Kidney tubule cell (primary cell): ENCODE measurements around the gene PRDX1.
"Not testable (repeated sequence)": the region's sequence is repeated elsewhere in the genome, so short reads cannot be mapped to it uniquely, and the experiment has no call there.

Source experiments
- DNase-seq: peaks from one replicate; pipeline ENCODE4 v3.0.0-alpha.2; 2018; ENCODE audit warnings: low spot score

PRDX1 gene

DNA sequence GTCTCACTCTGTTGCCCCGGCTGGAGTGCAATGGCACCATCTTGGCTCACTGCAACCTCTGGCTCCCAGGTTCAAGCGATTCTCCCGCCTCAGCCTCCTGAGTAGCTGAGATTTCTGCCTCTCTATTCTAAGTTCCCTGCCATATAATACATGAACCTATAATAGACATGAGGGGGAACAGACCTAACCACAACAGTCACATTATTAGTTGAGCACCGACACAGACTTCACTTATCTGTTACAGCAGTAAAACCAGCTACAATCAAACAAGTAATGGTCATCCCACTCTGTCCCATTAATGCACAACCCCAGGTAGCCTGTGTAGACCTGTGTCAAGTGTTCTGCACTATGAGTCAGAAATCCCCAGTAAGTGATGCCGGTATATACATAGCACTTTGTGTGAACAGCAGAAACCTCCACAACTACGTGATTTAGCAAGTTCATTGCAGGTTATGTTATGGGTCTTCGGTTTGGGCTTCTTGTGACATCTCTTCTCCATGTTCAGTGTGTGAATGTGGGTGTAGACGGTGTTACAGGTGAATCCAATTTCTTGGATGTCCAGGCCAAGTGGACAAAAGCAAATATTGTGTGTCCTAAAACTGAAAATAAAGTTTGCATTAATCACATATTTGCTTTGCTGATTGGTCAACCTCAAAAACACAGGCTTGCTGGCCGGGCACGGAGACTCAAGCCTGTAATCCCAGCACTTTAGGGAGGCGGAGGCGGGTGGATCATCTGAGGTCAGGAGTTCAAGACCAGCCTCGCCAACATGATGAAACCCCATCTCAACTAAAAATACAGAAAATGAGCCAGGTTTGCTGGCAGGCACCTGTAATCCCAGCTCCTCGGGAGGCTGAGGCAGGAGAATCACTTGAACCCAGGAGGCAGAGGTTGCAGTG is 18.0 kb downstream of the PRDX1 start:
- DNase-seq = no peak

DNA sequence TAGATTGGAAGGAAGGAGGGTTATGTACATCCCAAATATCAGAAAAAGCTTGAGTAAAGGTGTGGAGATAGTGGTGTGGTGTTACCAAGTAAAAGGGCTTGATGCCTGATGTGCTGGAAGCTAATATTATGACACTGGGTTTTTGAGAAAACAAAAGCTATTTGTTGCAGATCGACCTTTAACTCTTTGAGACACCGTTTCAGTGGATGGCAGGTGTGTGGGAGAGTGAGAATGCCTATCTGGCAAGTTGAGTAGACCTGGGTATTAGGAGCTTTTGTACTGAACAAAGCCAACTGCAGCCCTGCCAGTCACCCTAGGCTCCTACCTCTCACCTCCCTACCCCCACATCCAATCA is 20.2 kb downstream of the PRDX1 start:
- no peak for DNase-seq

- no peak for DNase-seq
Observed at GRCh38 chr1:45499415-45499769, 22.3 kb downstream of the PRDX1 start.

GRCh38 chr1:45498279-45498678 is 23.4 kb downstream of the PRDX1 start:
- DNase-seq = no peak

- peak; percentile 57 for DNase-seq
Observed at GRCh38 chr1:45493116-45493697, 28.5 kb downstream of the PRDX1 start.

- DNase-seq = no peak
Observed at GRCh38 chr1:45492691-45493090, 29.0 kb downstream of the PRDX1 start.

- no peak for DNase-seq
Observed at GRCh38 chr1:45491487-45492260, 30.0 kb downstream of the PRDX1 start.

DNA sequence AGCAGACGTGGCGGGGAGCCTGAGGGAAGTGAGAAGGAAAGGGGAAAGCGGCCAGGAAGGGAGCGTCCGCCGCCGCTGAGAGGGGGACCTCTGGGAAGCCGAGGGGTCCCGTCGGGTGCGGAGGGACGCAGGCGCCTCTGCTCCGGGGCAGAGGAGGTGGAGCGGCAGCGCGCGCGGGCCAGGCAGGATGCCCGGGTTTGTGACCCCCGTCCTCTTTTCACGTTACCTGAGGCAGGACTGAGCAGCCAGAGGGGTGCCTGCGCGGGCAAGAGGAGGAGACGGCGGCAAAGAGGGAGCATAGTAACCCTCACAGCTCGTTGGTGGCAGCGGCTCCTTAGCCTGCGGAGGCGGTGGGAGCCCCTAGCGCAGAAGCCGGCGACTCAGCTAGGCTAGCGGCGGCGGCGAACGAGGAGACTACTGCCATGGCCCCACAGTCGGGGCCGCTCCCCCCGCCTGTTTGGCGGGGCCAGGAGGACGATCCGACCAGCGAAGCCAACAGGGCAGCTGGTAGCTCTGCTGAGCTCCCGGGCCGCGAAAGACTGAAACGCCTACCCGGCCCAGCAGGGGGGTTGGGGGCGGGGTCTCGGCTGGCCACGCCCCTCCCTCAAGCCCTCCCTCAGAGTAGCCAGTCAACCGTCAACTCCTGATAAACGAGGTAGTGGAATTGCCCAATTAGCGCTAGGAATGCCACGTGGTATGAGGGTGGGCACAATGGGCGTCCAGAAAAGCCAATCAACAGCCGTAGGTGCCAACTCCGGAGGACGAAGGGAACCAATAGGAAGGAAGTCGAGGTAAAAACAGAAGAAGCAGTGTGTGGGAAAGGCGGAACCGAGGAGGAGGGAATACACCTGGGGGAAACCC is 30.8 kb downstream of the PRDX1 start, which contains the start of gene TESK2:
TSS of gene TESK2 (minus strand) at position 538 of the 861 bp plus-strand sequence. CDS start 33,378 bp downstream, outside the sequence.
- peak; percentile 100 for DNase-seq

- peak; percentile 22 for DNase-seq
Observed at GRCh38 chr1:45490121-45490625, 31.5 kb downstream of the PRDX1 start.

DNA sequence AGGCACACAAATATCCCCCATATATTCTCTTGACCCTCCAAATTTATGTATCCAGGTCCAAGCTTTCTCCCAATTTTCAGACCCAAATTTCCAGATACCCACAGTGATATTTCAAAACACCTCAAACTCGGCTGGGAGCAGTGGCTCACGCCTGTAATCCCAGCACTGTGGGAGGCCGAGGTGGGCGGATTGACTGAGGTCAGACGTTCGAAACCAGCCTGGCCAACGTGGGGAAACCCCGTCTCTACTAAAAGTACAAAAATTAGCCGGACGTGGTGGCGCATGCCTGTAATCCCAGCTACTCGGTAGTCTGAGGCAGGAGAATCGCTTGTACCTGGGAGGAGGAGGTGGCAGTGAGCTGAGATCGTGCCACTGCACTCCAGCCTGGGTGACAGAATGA is 32.3 kb downstream of the PRDX1 start:
- DNase-seq = not testable (repeated sequence)

- DNase-seq = no peak
Observed at GRCh38 chr1:45488666-45489377, 32.9 kb downstream of the PRDX1 start.

GRCh38 chr1:45485949-45486348 is 35.7 kb downstream of the PRDX1 start:
- DNase-seq = no peak

GRCh38 chr1:45479039-45479748 is 42.5 kb downstream of the PRDX1 start:
- no peak for DNase-seq

DNA sequence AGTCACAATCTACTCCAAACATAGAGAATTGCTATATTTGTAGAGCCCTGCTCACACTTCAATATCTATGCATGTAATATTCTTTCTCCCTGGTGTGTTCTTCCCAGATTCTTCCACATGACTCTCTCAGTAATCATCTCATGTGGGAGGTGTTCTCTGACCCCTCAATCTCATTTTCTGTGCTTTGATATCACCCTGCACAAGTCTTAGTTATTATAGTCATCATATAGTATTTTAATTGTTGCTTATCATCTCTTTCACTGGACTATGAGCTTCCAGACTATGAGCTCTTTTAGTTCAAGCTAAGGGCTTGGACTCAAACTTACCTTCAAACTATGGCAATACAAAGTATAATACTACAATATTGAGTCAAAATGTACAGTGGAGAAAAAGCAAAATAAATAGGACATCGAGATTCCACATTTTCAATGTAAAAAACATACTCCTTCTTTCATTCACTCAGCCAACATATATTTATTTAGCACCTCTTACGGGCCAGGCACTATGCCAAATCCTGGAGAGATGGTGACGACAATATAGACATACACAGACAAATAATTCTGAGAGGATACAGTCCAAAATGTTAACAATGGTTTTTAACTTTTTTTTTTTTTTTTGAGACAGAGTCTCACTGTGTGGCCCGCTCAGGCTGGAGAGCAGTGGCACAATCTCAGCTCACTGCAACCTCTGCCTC is 43.4 kb downstream of the PRDX1 start:
- DNase-seq = no peak

DNA sequence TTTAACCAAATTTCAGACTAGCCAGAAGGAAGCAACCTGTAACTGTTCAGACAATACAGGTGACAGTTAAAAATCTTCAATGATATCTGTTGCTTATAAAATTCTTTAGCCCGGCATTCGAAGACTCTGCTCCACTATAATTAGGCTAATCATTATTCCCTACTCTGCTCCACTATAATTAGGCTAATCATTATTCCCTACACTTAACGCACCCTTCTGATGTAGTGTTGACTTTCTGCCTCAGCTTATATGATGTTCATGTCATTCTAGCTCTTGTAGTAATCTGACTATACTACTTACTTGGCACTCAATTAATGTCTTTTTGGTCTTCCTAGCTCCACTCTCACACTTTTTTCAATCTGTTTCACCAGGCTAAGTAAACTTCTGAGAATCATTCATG is 44.0 kb downstream of the PRDX1 start:
- DNase-seq = no peak

DNA sequence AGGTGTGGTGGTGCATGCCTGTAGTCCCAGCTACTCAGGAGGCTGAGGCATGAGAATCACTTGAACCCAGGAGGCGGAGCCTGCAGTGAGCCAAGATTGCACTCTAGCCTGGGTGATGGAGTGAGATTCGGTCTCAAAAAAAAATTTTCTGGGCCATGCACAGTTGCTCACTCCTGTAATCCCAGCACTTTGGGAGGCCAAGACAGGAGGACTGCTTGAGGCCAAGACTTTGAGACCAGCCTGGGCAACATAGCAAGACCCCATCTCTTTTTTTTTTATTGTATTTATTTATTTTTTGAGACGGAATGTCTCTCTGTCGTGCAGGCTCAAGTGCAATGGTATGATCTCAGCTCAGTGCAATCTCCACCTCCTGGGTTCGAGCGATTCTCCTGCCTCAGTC is 47.5 kb downstream of the PRDX1 start:
- DNase-seq = not testable (repeated sequence)

DNA sequence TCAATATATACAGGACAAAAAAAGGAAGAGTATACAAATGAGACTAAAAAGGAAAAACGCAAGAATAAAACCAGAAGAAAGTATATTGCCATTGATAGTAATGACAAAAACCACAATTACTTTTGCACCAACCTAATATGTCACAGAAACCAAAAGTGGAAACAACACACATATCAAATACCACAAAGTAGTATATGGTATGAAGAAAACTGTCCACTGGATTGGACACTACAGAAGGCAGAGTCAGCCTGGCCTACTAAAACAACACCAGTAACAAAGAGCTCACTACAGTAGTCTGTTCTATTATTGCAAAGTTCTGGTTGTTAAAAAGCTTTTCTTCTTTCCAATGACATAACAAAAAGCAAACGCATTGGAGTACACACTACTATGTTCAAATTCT is 48.4 kb downstream of the PRDX1 start:
- no peak for DNase-seq

- no peak for DNase-seq
Observed at GRCh38 chr1:45470306-45470798, 51.3 kb downstream of the PRDX1 start.

DNA sequence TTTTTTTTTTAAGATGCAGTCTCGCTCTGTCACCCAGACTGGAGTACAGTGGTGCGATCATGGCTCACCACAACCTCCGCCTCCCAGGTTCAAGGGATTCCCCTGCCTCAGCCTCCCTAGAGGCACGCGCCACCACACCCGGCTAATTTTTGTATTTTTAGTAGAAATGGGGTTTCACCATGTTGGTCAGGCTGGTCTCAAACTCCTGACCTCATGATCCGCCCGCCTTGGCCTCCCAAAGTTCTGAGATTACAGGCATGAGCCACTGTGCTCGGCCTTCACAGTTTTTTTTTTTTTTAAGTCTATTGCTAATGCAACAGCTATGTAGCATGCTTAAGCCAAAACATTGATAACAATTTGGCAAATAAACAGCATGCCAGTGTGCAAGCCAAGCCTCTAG is 54.3 kb downstream of the PRDX1 start:
- not testable (repeated sequence) for DNase-seq

GRCh38 chr1:45465277-45465676 is 56.4 kb downstream of the PRDX1 start:
- no peak for DNase-seq
